GM23248 (cell line): ENCODE data around the gene SAMD1.

Experiments
- EZH2 ChIP-seq: fragments of 200-600 bp; sonication (generic); IDR thresholded peaks from 2 replicates; pipeline ENCODE4 v1.6.1; 2018; ENCODE audit warnings: antibody characterized with exemption, mild to moderate bottlenecking; ENCODE audit not compliant: insufficient read depth, poor library complexity, severe bottlenecking
- EZH2phosphoT487 ChIP-seq: fragments of 200-600 bp; sonication (generic); IDR thresholded peaks from 2 replicates; pipeline ENCODE4 v1.6.1; 2018; ENCODE audit warnings: antibody characterized with exemption, moderate library complexity, mild to moderate bottlenecking, low read depth; ENCODE audit not compliant: insufficient read depth

DNA sequence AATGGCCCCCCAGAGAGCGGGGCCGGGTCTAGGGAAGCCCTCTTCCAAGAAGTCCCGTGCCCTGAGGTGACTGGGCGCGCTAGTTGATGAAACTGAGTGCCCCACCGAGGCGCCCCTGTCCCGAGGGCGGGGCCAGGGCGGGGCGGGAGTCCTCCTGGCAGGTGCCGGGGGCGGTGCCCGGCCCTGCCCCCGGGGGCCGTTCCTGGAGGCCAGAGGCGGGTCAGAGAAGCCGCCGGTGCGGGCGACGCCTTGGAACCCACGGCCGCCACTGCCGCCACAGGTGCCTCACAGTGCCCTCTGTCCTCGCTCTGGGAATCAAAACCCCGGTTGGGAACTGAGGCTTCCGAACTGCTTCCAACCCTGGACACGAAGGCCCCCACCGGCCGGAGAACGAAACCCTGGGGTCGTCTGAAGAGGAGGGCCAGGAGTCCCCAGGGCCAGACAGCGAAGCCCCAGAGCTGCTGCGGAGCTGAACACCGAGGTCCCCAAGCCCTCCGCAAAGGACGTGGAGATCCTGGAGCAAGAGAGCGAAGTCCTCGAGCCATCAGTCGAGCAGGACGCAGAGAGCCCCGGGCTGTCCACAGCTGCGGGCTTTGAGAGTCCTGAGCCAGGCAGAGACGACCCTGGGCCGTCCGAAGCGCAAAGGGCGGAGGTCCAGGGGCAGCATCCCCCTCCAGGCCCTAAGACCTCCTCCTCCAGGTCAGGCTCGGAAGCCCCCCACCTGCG lies 17.9 kb downstream of the SAMD1 start, which contains the start of gene MISP3:
- TF ChIP-seq EZH2 (no peak), EZH2phosphoT487 (no peak)
